Mucosa of descending colon (tissue), 3 donors: ENCODE data around the gene CDC73. TPM values are rescaled to one million over a fixed set of nuclear protein-coding genes. Genes with fewer than 3 reads are reported as not detected.
A peak's percentile ranks its signal among the peaks of the same experiment; 100 is the strongest.

Experiments used
- ATAC-seq: fragments of 200-7000 bp; cut with Tn5 transposase; one replicate; pipeline ENCODE4 v1.9.1; 2020; ENCODE audit warnings: mild to moderate bottlenecking, moderate library complexity
- DNase-seq, 3 donors: peaks; one replicate each; pipeline ENCODE4 v3.0.0-alpha.2; 2020
- H3K36me3 ChIP-seq: fragments of 200-600 bp; one replicate; pipeline ENCODE4 v1.8.0; 2021; ENCODE audit warnings: low read depth, mild to moderate bottlenecking
- H3K4me1 ChIP-seq: fragments of 200-600 bp; one replicate; pipeline ENCODE4 v1.8.0; 2021; ENCODE audit warnings: low read depth, mild to moderate bottlenecking
- H3K4me3 ChIP-seq: fragments of 200-600 bp; one replicate; pipeline ENCODE4 v1.8.0; 2021; ENCODE audit warnings: mild to moderate bottlenecking
- H3K9me3 ChIP-seq: fragments of 200-600 bp; one replicate; pipeline ENCODE4 v1.8.0; 2021; ENCODE audit warnings: mild to moderate bottlenecking
- CTCF ChIP-seq: fragments of 200-600 bp; IDR thresholded peaks from one replicate; pipeline ENCODE4 v1.8.0; 2022; ENCODE audit warnings: antibody characterized with exemption, mild to moderate bottlenecking
- intact Hi-C, 2 donors: fragments of 100-400 bp; cut with DNase I in 1 of 2; cut with micrococcal nuclease in 1 of 2; formaldehyde crosslinking; loops; one replicate each; pipeline versions ENCODE4 v1.11.0 to v1.11.1; 2022; cut with DNase I, micrococcal nuclease
- total RNA-seq, 3 donors: library from RNA; stranded (reverse); fragmentation: NEBNext Ultra II Directional in 2 of 3; extraction: Animal tissue kit (Norgen Biotek cat#: 25700) in 2 of 3; gene quantifications; one replicate each; pipeline versions ENCODE4 v1.2.1 to v1.2.4, GENCODE V29; 2021 to 2023
- donor health status: DM: no; HTN: no; CAD: no; lungs with moderate emphysema.
- donor health status: DM: no; HTN: no; CAD: no.
- donor health status: DM: no; HTN: yes; CAD: no.

Gene CDC73
- total RNA-seq, 3 donors from 2014 or later, result 41.0 to 82.0 (median 45.3) TPM

GRCh38 chr1:193181536-193181935 is 59.7 kb downstream of the CDC73 start:
- H3K9me3 ChIP-seq, result no peaks in the 10 kb centered on the region
- no peak overlapping the region for H3K4me3 ChIP-seq
- intact Hi-C loops, result loop anchor here in 1 of 2 donors (10.0 kb wide), 2 partner anchors 223 to 1113 kb away; no protein-coding TSS in a partner anchor
- DNase-seq (no peak), ATAC-seq (no peak)
- H3K36me3 ChIP-seq, result no peaks in the 10 kb centered on the region
- H3K4me1 ChIP-seq, result peaks cover 20% of the 10 kb centered on the region
- no peak for TF ChIP-seq CTCF

- no peaks in the 10 kb centered on the region for H3K36me3 ChIP-seq
- ATAC-seq, result no peak
- intact Hi-C loops, result loop anchor here in 1 of 2 donors (10.0 kb wide), 2 partner anchors 223 to 1113 kb away; no protein-coding TSS in a partner anchor
- DNase-seq, result no peak
- TF ChIP-seq CTCF, result no peak
- H3K4me1 ChIP-seq, result peaks cover 23% of the 10 kb centered on the region
- no peaks in the 10 kb centered on the region for H3K9me3 ChIP-seq
- no peak overlapping the region for H3K4me3 ChIP-seq
Observed at GRCh38 chr1:193181985-193182384, 60.2 kb downstream of the CDC73 start.

GRCh38 chr1:193183019-193183627 is 61.3 kb downstream of the CDC73 start:
- intact Hi-C loops, result loop anchor here in 1 of 2 donors (10.0 kb wide), 2 partner anchors 222 to 1112 kb away; no protein-coding TSS in a partner anchor

GRCh38 chr1:193184776-193185175 is 62.9 kb downstream of the CDC73 start:
- intact Hi-C loops, result loop anchor here in 1 of 2 donors (10.0 kb wide), 2 partner anchors 220 to 1110 kb away; no protein-coding TSS in a partner anchor
- no peak overlapping the region for H3K4me3 ChIP-seq

More at GRCh38 chr1:193183019-193183627, 61.3 kb downstream of the CDC73 start:
- DNase-seq, result peak in 1 of 3 donors; percentile 33
- Histone ChIP-seq H3K36me3 (no peaks in the 10 kb centered on the region), H3K4me3 (no peak overlapping the region), H3K4me1 (peaks cover 31% of the 10 kb centered on the region), H3K9me3 (no peaks in the 10 kb centered on the region)
- TF ChIP-seq CTCF, result peak; percentile 57
- ATAC-seq, result peak; percentile 77

GRCh38 chr1:193185211-193185610 is 63.4 kb downstream of the CDC73 start:
- H3K4me1 ChIP-seq, result peaks cover 34% of the 10 kb centered on the region
- ATAC-seq, result no peak

More at GRCh38 chr1:193184776-193185175, 62.9 kb downstream of the CDC73 start:
- H3K36me3 ChIP-seq, result no peaks in the 10 kb centered on the region
- ATAC-seq (no peak), DNase-seq (no peak)
- H3K9me3 ChIP-seq, result no peaks in the 10 kb centered on the region
- peaks cover 31% of the 10 kb centered on the region for H3K4me1 ChIP-seq
- no peak for TF ChIP-seq CTCF

More at GRCh38 chr1:193185211-193185610, 63.4 kb downstream of the CDC73 start:
- Histone ChIP-seq H3K4me3 (no peak overlapping the region), H3K36me3 (no peaks in the 10 kb centered on the region), H3K9me3 (no peaks in the 10 kb centered on the region)
- DNase-seq, result no peak
- intact Hi-C loops, result loop anchor here in 1 of 2 donors (10.0 kb wide), 2 partner anchors 220 to 1110 kb away; no protein-coding TSS in a partner anchor
- no peak for TF ChIP-seq CTCF
